ENCODE results near the gene LLGL1. TPM values are rescaled to one million over a fixed set of nuclear protein-coding genes. Genes with fewer than 3 reads are reported as not detected.

LLGL1 gene
- total RNA-seq, 1 donor from 2014 or later, result 70.5 TPM

- H2AFZ ChIP-seq (replicated peaks), result no peak overlapping the region
- no peak overlapping the region for H3K4me2 ChIP-seq
- peaks cover 8% of the 10 kb centered on the region for H3F3A ChIP-seq (ENCODE audit: low read depth)
- no peak for DNase-seq (ENCODE audit: low spot score)
- H3K9me3 ChIP-seq (ENCODE audit: low read depth), result no peaks in the 10 kb centered on the region
- H3K27me3 Mint-ChIP-seq (ENCODE audit: insufficient read depth, low read depth), result peaks cover 2% of the 10 kb centered on the region
- H3K9me3 Mint-ChIP-seq, result no peaks in the 10 kb centered on the region
- no peak overlapping the region for H3K27ac Mint-ChIP-seq
- H3K4me3 Mint-ChIP-seq, result no peak overlapping the region
- no peaks in the 10 kb centered on the region for H3K27me3 ChIP-seq
- H3K79me2 ChIP-seq (ENCODE audit: low read depth), result peaks cover 30% of the 10 kb centered on the region
- H3K27ac ChIP-seq, result no peak overlapping the region
- peaks cover 34% of the 10 kb centered on the region for H4K20me1 ChIP-seq (ENCODE audit: low read depth)
- peaks cover 32% of the 10 kb centered on the region for H3K36me3 Mint-ChIP-seq
- H3K4me1 ChIP-seq, result peaks cover 12% of the 10 kb centered on the region
- TF ChIP-seq CTCF (IDR thresholded peaks at IDR 0.05) (no peak), EZH2 (IDR thresholded peaks at IDR 0.05) (no peak), EZH2phosphoT487 (IDR thresholded peaks at IDR 0.05) (no peak)
- no peak overlapping the region for H3K9ac ChIP-seq
- no peaks in the 10 kb centered on the region for H3K36me3 ChIP-seq
- no peak overlapping the region for H3K4me3 ChIP-seq
- peaks cover 20% of the 10 kb centered on the region for H3K4me1 Mint-ChIP-seq
Measured at GRCh38 chr17:18235743-18236256, 10.4 kb downstream of the LLGL1 start.

- H2AFZ ChIP-seq (replicated peaks), result no peak overlapping the region
- H3K4me2 ChIP-seq, result no peak overlapping the region
- H3K4me1 ChIP-seq, result peaks cover 5% of the 10 kb centered on the region
- no peak overlapping the region for H3K9ac ChIP-seq
- H3K4me3 ChIP-seq, result no peak overlapping the region
- H3K9me3 Mint-ChIP-seq, result no peaks in the 10 kb centered on the region
- H3K27ac Mint-ChIP-seq, result no peak overlapping the region
- H3K79me2 ChIP-seq (ENCODE audit: low read depth), result peaks cover 23% of the 10 kb centered on the region
- H3K27me3 ChIP-seq, result no peaks in the 10 kb centered on the region
- no peak overlapping the region for H3K4me3 Mint-ChIP-seq
- peaks cover 5% of the 10 kb centered on the region for H3F3A ChIP-seq (ENCODE audit: low read depth)
- no peak for TF ChIP-seq EZH2 (IDR thresholded peaks at IDR 0.05)
- peaks cover 32% of the 10 kb centered on the region for H3K36me3 Mint-ChIP-seq
- H3K4me1 Mint-ChIP-seq, result peaks cover 13% of the 10 kb centered on the region
- DNase-seq (ENCODE audit: low spot score), result no peak
- H4K20me1 ChIP-seq (ENCODE audit: low read depth), result peaks cover 30% of the 10 kb centered on the region
- no peaks in the 10 kb centered on the region for H3K9me3 ChIP-seq (ENCODE audit: low read depth)
- H3K36me3 ChIP-seq, result no peaks in the 10 kb centered on the region
- H3K27me3 Mint-ChIP-seq (ENCODE audit: insufficient read depth, low read depth), result no peaks in the 10 kb centered on the region
- no peak overlapping the region for H3K27ac ChIP-seq
Measured at GRCh38 chr17:18236494-18236893, 11.1 kb downstream of the LLGL1 start.

- Mint-ChIP-seq H3K27ac (no peak overlapping the region), H3K36me3 (peaks cover 32% of the 10 kb centered on the region), H3K27me3 (ENCODE audit: insufficient read depth, low read depth) (no peaks in the 10 kb centered on the region), H3K4me3 (no peak overlapping the region), H3K9me3 (no peaks in the 10 kb centered on the region), H3K4me1 (peaks cover 3% of the 10 kb centered on the region)
- no peak overlapping the region for H2AFZ ChIP-seq (replicated peaks)
- no peak for DNase-seq (ENCODE audit: low spot score)
- no peak overlapping the region for H3K4me3 ChIP-seq
- no peaks in the 10 kb centered on the region for H3K4me1 ChIP-seq
- no peak overlapping the region for H3K4me2 ChIP-seq
- no peaks in the 10 kb centered on the region for H3K9me3 ChIP-seq (ENCODE audit: low read depth)
- peaks cover 13% of the 10 kb centered on the region for H3K79me2 ChIP-seq (ENCODE audit: low read depth)
- peaks cover 23% of the 10 kb centered on the region for H4K20me1 ChIP-seq (ENCODE audit: low read depth)
- TF ChIP-seq EZH2phosphoT487 (IDR thresholded peaks at IDR 0.05) (no peak), EZH2 (IDR thresholded peaks at IDR 0.05) (no peak), CTCF (IDR thresholded peaks at IDR 0.05) (no peak)
- H3F3A ChIP-seq (ENCODE audit: low read depth), result no peaks in the 10 kb centered on the region
- H3K27ac ChIP-seq, result no peak overlapping the region
- H3K27me3 ChIP-seq, result no peaks in the 10 kb centered on the region
- H3K9ac ChIP-seq, result no peak overlapping the region
- no peaks in the 10 kb centered on the region for H3K36me3 ChIP-seq
Measured at GRCh38 chr17:18237461-18237860, 12.0 kb downstream of the LLGL1 start.

- H3K4me1 Mint-ChIP-seq, result no peaks in the 10 kb centered on the region
- peaks cover 15% of the 10 kb centered on the region for H4K20me1 ChIP-seq (ENCODE audit: low read depth)
- no peak for TF ChIP-seq EZH2phosphoT487 (IDR thresholded peaks at IDR 0.05)
- TF ChIP-seq EZH2 (IDR thresholded peaks at IDR 0.05), result no peak
- no peak for TF ChIP-seq CTCF (IDR thresholded peaks at IDR 0.05)
- H3K27me3 Mint-ChIP-seq (ENCODE audit: insufficient read depth, low read depth), result no peaks in the 10 kb centered on the region
- no peaks in the 10 kb centered on the region for H3K9me3 Mint-ChIP-seq
- no peak overlapping the region for H3K4me3 ChIP-seq
- no peaks in the 10 kb centered on the region for H3F3A ChIP-seq (ENCODE audit: low read depth)
- H3K27me3 ChIP-seq, result no peaks in the 10 kb centered on the region
- no peaks in the 10 kb centered on the region for H3K36me3 ChIP-seq
- no peak overlapping the region for H3K27ac Mint-ChIP-seq
- no peak overlapping the region for H3K9ac ChIP-seq
- H2AFZ ChIP-seq (replicated peaks), result no peak overlapping the region
- no peaks in the 10 kb centered on the region for H3K9me3 ChIP-seq (ENCODE audit: low read depth)
- peaks cover 34% of the 10 kb centered on the region for H3K36me3 Mint-ChIP-seq
- H3K4me2 ChIP-seq, result no peak overlapping the region
- H3K4me3 Mint-ChIP-seq, result no peak overlapping the region
- no peak overlapping the region for H3K27ac ChIP-seq
- H3K4me1 ChIP-seq, result no peaks in the 10 kb centered on the region
- no peak for DNase-seq (ENCODE audit: low spot score)
- peaks cover 5% of the 10 kb centered on the region for H3K79me2 ChIP-seq (ENCODE audit: low read depth)
Measured at GRCh38 chr17:18238299-18238698, 12.9 kb downstream of the LLGL1 start.
